ENCODE results near the gene RANBP9. TPM values are rescaled to one million over a fixed set of nuclear protein-coding genes. Genes with fewer than 3 reads are reported as not detected.

RANBP9 gene
- total RNA-seq (2014; rRNA removed) (25.8 and 27.9 TPM in 2 replicates), Bru-seq, nascent RNA (percentile 89 among the genes with signal in this experiment), BruChase-seq, experiment 1, labeled RNA remaining after a 6-hour chase (percentile 79 among the genes with signal in this experiment), BruChase-seq, experiment 2, labeled RNA remaining after a 2-hour chase (percentile 83 among the genes with signal in this experiment)
- long read RNA-seq, transcript RANBP9-201 (14 exons, 3,113 nt) = major isoform, 64 of 77 reads
- long read RNA-seq, partial matches to known transcripts = 5 of 77 reads
- long read RNA-seq, other reads (novel, unspliced or antisense) = 8 of 77 reads

DNA sequence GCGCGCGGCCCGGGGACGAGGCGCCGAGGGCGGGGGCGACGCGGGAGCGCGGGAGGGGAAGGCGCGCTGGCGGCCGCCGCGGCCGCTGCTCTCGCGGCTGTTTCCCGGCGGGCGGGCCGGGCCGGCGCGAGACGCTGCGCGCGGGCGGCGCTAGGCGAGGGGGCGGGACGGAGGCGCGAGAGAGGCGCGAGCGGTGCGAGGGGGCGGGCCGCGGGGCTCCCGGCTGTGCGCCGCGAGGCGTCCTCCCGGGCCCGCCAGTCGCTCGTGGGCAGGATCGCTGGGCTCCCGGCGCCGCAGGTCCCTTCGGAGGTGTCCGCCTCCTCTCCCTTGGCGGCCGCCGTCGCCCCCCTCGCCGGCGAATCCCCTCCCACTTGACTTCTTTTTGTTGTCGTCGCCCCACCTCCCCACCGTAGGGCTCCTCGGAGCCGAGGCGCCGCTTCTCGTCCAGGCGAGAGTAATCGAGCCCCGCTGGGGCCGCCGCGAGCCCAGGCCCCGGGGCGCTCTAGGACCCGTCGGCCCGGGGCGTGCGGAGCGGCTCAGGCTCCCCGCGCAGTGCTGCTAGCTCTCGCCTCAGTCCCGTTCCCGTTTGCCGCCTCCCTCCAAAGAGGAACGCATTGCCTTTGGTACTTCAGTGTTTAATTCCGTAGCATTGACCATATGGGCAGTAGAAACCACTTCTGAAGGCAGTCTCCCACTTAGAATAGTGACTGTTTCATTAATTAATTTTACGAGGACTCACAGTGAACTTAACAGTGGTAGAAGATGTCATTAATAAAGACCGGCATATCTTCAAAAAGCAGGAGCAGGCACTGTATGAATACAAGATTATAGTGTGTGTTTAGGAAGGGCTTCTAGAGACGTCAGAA lies at the start of gene RANBP9:
Gene RANBP9 (minus strand): TSS at position 103 of the 866 bp plus-strand sequence. CDS start 330 bp downstream, outside the sequence.
- TF ChIP-seq, protein P1, sequence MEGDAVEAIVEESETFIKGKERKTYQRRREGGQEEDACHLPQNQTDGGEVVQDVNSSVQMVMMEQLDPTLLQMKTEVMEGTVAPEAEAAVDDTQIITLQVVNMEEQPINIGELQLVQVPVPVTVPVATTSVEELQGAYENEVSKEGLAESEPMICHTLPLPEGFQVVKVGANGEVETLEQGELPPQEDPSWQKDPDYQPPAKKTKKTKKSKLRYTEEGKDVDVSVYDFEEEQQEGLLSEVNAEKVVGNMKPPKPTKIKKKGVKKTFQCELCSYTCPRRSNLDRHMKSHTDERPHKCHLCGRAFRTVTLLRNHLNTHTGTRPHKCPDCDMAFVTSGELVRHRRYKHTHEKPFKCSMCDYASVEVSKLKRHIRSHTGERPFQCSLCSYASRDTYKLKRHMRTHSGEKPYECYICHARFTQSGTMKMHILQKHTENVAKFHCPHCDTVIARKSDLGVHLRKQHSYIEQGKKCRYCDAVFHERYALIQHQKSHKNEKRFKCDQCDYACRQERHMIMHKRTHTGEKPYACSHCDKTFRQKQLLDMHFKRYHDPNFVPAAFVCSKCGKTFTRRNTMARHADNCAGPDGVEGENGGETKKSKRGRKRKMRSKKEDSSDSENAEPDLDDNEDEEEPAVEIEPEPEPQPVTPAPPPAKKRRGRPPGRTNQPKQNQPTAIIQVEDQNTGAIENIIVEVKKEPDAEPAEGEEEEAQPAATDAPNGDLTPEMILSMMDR (conservative IDR thresholded peaks at IDR 0.05; ENCODE audit: low read depth, low read length) = no peak
- TF ChIP-seq EZH2phosphoT487 (IDR thresholded peaks at IDR 0.05; ENCODE audit: borderline replicate concordance, low read length) = peak; percentile 70; the same call in 1 of the 2 replicates
- no TSS peak for BruUV-seq (replicated peaks)
- no peaks in the 10 kb centered on the region for H3K27me3 ChIP-seq (ENCODE audit: low read length)
- POLR2A ChIA-PET (ENCODE audit: unreplicated experiment) = interaction anchor here (0.7 kb wide), 1 partner anchor 12 kb away, joined by 3 read pairs; no protein-coding TSS in a partner anchor
- peak; percentile 88 for DNase-seq
- no peaks in the 10 kb centered on the region for H3K9me2 ChIP-seq (replicated peaks; ENCODE audit: low read length)
- peaks cover 40% of the 10 kb centered on the region for H3K79me2 ChIP-seq (ENCODE audit: low read length)
- peak within 1 kb of the TSS; percentile 73 for H3K9ac ChIP-seq (ENCODE audit: low read length)
- no peaks in the 10 kb centered on the region for H3K36me3 ChIP-seq (ENCODE audit: low read depth, low read length)
- H3K4me2 ChIP-seq (ENCODE audit: low read length) = peak within 1 kb of the TSS; percentile 98
- H3K9me3 ChIP-seq (ENCODE audit: low read length) = no peaks in the 10 kb centered on the region
- peak within 1 kb of the TSS; percentile 87 for H3K4me3 ChIP-seq (ENCODE audit: low read length)
- H3F3A ChIP-seq (ENCODE audit: low read length, unreplicated experiment) = no peaks in the 10 kb centered on the region
- peak within 1 kb of the TSS; percentile 80 for H3K27ac ChIP-seq (ENCODE audit: low read length)
- intact Hi-C loops (cut with micrococcal nuclease) = loop anchor here (1.0 to 10.0 kb wide), 5 partner anchors 13 to 377 kb away; partner anchors contain the start of genes MCUR1 and SIRT5
- CTCF ChIA-PET = interaction anchor here (0.7 to 0.9 kb wide), 2 partner anchors 83 to 97 kb away, joined by 3 to 4 read pairs; partner anchors contain the start of gene NOL7
- peaks cover 34% of the 10 kb centered on the region for H4K20me1 ChIP-seq (ENCODE audit: low read length)
- peak within 1 kb of the TSS; percentile 90 for H2AFZ ChIP-seq (ENCODE audit: low read length)
- peaks cover 32% of the 10 kb centered on the region for H3K4me1 ChIP-seq (ENCODE audit: insufficient read depth, low read length)
- peak; percentile 78 for ATAC-seq

DNA sequence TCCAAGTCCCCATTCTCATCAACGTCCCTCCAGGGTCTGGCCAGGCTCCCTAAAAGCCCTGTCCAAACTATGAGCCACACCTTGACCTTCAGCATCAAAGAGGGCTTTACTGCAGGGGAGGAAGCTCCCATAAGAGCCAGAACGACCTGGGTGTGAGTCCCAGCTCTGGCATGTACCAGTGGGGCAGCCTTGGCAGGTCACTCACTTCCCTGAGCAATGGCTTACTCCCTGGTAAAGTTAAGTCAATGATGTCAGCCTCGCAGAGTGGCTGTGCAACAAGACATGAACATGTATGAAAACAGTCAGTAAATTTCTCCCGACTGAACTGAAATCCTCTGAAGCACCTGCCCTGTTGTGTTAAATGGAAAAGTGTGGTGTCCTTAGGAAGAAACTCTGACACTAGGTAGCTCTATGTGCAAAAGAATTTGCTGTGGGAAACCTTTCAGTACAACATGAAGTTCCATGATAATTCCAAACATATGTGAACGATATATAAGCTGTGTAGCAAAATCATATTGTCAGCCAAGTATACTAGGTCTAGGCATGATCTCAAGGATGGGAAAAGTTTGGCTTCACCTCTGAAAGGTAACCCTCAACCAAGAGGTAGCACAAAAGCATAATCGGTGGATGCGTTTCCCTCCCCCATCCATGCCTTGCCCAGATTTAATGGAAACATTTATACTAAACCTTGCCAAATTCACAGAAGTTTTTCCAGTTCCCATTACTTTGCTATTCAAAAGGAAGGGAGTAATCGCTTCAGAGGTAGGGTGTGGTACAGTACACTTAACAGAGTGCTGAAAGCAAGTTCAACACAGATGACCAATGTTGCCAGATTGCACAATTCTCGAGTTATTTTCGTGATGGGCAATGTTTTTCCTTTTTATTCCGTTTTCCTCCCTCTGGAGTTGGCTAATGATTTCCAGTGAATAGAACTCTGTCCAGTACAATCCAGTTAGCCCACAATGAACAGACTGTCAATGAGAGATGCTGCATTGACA lies 49.0 kb upstream of the RANBP9 start:
- Histone ChIP-seq H3K9ac (ENCODE audit: low read length) (no peak overlapping the region), H3F3A (ENCODE audit: low read length, unreplicated experiment) (no peaks in the 10 kb centered on the region), H3K27ac (ENCODE audit: low read length) (no peak overlapping the region), H3K9me2 (replicated peaks; ENCODE audit: low read length) (no peaks in the 10 kb centered on the region), H4K20me1 (ENCODE audit: low read length) (no peaks in the 10 kb centered on the region), H3K4me2 (ENCODE audit: low read length) (no peak overlapping the region), H3K4me1 (ENCODE audit: insufficient read depth, low read length) (peaks cover under 1% of the 10 kb centered on the region), H3K27me3 (ENCODE audit: low read length) (no peaks in the 10 kb centered on the region), H3K4me3 (ENCODE audit: low read length) (no peak overlapping the region), H3K9me3 (ENCODE audit: low read length) (no peaks in the 10 kb centered on the region), H3K36me3 (ENCODE audit: low read depth, low read length) (no peaks in the 10 kb centered on the region), H2AFZ (ENCODE audit: low read length) (no peak overlapping the region), H3K79me2 (ENCODE audit: low read length) (no peaks in the 10 kb centered on the region)
- BruUV-seq (replicated peaks) = no TSS peak
- ATAC-seq = no peak
- DNase-seq = no peak
- TF ChIP-seq EZH2 (IDR thresholded peaks at IDR 0.05; ENCODE audit: low read length, unreplicated experiment) = no peak
- no peak for TF ChIP-seq EZH2phosphoT487 (IDR thresholded peaks at IDR 0.05; ENCODE audit: borderline replicate concordance, low read length)
- TF ChIP-seq, protein P1 (conservative IDR thresholded peaks at IDR 0.05; ENCODE audit: low read depth, low read length) = no peak
- ChIA-PET POLR2A (ENCODE audit: unreplicated experiment) (no interaction called here), CTCF (no interaction called here)
- intact Hi-C loops (cut with micrococcal nuclease) = no loop called here
